Amygdala (tissue), 56 donors: ENCODE results near the gene PDLIM7.

ENCODE experiments used
- DNase-seq, 56 donors: peaks; one replicate each; lab custom pipeline; 2025; lab: John Stamatoyannopoulos, UW

PDLIM7 gene

DNA sequence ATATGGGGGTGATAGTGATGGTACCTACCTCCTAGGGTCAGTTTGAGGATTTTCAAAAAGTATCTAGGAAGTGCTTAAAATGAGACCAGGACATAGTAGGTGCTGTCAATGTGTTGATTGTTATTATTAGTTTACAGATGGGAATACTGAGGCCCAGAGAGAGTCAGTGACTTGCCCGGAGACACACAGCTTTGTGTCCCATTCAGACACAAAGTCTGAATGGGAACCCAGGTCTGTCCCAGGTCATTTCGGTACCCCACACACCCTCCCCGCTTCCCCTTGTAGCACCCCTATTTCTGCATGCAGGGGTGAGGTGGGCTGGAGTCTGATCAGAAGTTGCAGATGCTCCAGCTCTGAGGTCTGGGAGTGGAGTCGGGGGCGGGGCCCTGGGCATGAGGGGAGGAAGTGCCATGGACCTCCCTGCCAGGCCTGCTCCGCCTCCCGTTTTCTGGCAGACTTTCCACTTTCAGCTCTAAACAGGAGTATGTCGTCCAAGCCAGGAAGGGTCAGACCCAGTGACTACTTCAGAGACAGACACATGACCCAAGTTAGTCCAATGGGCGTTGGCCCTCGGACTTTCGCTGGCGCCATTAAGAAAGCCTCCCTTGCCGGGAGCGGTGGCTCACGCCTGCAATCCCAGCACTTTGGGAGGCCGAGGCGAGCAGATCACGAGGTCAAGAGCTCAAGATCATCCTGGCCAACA is 20.7 kb downstream of the PDLIM7 start:
- no peak for DNase-seq

- no peak for DNase-seq
These were observed 21.6 kb downstream of the PDLIM7 start for GRCh38 chr5:177475563-177476427.

GRCh38 chr5:177474846-177475562 is 22.4 kb downstream of the PDLIM7 start:
- DNase-seq, result no peak

GRCh38 chr5:177474002-177474476 is 23.4 kb downstream of the PDLIM7 start:
- no peak for DNase-seq

DNA sequence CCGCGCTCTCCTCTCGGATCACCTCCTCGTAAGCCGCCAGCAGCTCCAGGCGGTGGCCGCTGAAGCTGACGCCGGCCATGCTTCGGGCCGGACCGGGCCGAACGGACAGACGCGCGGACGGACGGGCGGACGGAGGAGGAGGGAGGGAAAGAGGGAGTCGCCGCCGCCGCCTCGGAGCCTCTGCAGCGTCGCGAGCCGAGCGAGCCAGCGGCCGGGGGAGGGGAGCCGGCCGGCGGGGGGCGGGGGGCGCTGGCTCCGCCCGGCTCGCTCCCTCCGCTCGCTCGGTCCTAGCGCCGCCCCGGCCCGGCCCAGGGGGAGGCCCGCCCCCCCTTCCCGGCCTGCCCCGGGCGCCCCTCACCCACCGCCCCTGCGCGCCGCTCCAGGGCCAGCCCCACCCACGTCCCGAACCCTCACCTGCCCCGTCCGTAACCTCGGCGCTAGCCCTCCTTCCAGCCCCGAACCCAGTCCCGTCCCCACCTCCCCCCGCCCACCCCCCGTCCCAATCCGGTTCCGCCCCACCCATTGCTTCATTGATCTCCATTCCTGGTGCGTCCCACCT is 23.9 kb downstream of the PDLIM7 start, which contains the start of gene DBN1:
DBN1 (minus strand) TSS at position 192 of the 559 bp plus-strand sequence; CDS start at position 79, 113 bp downstream.
- DNase-seq, result peak in 14 of 56 donors; percentile 13 to 61 (median 38)

DNA sequence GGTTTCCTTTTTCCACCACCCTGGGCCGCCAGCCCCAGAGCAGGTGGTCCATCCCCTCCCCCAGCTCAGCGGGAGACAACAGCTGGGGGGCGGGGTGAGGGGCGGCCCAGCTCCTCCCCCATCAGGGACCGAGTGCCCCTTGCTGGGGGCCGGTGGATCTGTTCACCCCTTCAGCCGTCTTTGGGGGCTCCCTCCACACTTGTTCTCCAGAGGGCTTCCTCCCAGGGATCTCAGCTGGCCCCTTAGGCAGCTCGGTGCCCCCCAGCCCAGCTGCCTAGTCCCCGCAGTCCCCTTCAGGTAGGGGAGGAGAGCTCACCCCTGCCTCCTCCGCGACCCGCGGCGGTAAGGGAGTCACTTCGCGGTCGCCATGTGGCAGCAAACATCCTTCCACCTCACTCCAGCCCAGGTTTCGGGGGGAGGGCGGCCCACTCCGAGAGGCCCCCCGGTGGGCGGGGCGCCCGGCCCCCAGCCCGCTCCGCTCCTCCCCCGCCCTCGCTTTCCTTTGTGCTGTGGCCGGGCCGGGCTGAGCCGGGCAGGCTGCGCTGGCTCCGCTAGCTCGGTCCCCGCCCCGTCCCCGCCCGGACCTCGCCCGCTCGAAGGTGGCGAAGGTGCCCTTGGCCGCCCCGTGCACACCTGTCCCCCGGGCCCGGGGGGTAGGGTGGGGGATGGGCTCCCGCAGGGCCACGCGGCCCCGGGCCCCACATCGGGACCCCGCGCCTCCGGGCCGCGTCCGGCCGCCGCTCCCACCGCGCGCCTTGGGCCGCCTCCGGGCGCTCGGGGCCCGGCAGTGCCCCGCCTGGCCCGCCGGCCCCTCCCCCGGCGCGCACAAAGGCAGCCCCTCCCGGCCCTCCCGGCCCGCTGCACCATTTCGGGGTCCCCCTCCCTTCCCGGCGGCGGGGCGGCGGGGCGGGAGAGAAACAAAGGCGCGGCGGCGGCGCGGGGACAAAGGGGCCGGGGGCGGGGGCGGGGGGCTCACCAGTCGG is 24.7 kb downstream of the PDLIM7 start:
- DNase-seq, result no peak

DNA sequence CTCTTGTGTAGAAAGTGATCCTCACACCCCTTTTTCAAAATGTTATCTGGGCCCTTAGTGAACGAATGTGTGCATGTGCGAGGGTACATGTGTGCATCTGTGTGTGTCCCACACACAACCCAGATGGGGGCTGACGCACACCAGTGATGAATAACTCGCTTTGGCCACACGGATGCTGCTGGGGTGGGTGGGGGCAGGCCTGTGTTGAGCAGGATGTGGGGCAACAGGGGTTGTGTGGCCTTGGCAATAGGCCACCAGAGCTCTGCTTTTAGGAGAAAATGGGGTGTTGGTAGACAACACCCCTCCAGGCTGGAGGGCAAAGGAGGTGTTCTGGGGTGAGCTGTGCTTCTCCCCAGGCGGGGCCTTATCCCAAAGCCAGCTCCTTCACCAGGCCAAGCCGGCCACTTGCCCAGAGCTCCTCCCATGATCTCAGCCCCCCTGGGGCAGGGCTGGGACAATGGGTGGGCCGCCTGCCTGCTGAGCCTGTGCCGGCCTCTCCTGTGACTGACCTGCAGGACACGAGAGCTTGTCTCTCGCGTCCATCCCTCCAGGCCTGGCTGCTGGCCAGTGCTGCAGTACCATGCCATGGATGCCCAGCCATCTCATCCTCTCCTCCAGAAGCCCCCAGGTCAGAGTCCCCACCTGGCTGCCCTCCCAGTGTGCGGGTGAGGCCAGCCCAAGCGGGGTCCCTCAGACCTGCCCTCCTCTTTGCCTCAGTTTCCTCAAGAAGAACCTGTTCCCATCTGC is 25.6 kb downstream of the PDLIM7 start:
- no peak for DNase-seq

DNA sequence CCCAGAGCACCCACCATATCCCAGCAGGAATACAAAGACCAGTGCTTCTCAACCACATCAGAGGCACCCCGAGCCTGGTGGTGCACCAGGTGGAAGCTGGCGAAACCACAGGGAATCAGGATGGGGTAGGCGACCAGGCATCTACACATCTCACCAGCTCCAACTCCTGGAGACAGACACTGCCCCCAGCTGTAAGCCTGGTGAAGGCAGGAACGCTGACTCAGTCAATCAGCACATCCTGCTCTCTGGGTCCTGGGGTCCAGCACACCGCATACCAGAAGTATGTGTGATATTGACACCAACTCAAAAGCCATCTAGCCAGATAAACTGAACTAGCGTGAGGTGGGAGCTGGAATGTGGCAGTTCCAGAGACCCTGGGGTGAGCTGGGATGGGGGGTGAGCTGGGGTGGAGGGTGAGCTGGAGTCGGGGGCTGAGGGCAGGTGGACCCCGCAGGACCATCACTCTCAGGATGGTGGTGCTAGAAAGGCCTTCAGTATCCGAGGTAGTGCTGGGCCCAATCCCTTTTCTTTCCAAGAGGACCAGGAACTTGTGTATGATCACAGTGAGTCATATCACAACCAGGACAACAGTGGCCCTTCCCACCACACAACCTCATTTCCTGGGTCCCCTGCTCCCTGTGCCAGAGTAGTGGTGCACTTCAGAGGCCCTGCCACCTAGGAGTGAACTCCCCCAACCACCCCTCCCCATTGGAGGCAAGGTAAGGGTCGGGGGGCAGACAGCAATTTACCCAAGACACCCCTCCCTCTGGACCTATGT is 26.5 kb downstream of the PDLIM7 start:
- DNase-seq, result no peak

- no peak for DNase-seq
These were observed 27.5 kb downstream of the PDLIM7 start for GRCh38 chr5:177469750-177470525.

- peak in 38 of 56 donors; percentile 17 to 85 (median 52) for DNase-seq
These were observed 28.4 kb downstream of the PDLIM7 start for GRCh38 chr5:177468685-177469628.

GRCh38 chr5:177468329-177468684 is 29.1 kb downstream of the PDLIM7 start:
- no peak for DNase-seq

- DNase-seq, result no peak
These were observed 30.0 kb downstream of the PDLIM7 start for GRCh38 chr5:177467436-177467835.

DNA sequence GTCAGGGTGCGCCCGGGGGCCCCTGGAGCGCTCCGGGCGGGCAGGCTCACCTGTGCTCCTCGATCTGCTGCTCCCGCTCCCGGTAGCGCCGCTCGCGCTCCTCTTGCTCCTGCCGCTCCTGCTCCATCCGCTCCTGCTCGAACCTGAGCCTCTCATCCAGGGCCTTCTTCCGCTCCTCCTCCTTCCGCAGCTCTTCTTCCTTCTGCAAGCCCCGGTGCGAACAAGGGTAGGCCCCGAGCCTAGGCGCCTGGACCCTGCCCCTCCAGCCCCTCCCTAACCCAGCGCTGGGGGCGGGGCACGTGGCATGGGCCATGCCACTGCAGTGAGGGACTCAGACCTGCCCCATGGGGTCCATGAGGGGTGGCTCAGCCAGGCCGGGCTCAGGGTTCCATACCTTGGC is 30.5 kb downstream of the PDLIM7 start:
- no peak for DNase-seq

DNA sequence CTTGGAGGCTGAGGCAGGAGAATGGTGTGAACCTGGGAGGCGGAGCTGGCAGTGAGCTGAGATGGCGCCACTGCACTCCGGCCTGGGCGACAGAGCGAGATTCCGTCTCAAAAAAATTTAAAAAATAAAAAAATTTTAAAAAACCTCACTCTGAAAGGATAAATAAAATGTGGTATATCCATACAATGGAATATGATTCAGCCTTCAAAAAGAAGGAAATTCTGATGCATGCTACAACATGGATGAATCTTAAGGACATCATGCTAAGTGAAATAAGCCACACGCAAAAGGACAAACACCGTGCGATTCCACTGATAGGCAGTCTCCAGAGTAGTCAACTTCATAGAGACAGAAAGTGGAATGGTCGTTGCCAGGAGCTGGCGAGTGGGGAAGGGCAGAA is 32.4 kb downstream of the PDLIM7 start:
- no peak for DNase-seq

DNA sequence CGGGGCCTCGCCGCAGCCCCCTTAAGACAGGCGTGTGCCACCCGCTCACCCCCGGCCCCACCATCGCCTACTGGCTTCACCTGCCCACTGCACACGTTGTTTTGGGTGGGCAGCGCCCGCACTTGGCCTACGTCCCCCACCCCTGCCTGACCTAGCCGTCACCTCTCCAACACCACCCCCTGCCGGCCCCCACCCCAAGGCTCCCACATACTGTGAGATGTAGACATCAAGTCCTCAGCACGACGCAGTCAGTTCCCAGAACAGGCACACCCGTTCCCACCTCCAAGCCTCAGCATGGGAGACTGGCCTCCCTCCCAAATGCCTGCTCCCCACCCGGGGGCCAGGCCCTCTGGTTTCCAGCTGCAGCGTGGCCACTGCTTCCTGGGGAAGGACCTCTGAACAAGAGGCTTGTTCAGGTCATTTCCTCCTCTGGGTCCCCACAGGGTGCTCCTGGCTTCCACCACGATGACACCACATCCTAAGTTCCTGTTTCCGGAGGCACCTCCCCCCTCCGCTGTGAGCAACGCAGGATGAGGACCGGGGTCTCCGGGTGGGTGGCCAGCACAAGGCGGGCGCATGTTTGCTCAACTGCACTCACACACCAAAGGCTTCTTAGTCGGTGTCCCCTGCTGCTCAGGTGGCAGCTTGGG is 35.3 kb downstream of the PDLIM7 start:
- DNase-seq, result no peak
